Skin epidermis (tissue), 12 donors: ENCODE data around the gene CHRM3.
"Not testable (repeated sequence)": the region's sequence is repeated elsewhere in the genome, so short reads cannot be mapped to it uniquely, and the experiment has no call there.

Source experiments
- H3K27ac ChIP-seq, 21 experiments: fragments of 200-600 bp; sonication (generic) in 11 of 21; one replicate each; pipeline ENCODE4 v1.5.0; 2020; ENCODE audit warnings: mild to moderate bottlenecking in 3 of 21, inconsistent platforms in 2 of 21, moderate library complexity in 2 of 21
- H3K4me3 ChIP-seq, 7 experiments: fragments of 200-600 bp; sonication (generic) in 2 of 7; one replicate each; pipeline ENCODE4 v1.5.0; 2020; ENCODE audit warnings: inconsistent platforms in 2 of 7, mild to moderate bottlenecking in 2 of 7, moderate library complexity in 1 of 7

CHRM3 gene

GRCh38 chr1:239386453-239387303, at the start of gene CHRM3:
Gene CHRM3, plus strand, starts transcription at chr1:239386568. Its CDS starts 520,884 bp downstream, at chr1:239907452.
- H3K4me3 ChIP-seq: peak within 1 kb of the TSS in 6 of 7 experiments; percentile 6 to 36 (median 20)
- peak within 1 kb of the TSS in 2 of 21 experiments; percentile 25 to 52 for H3K27ac ChIP-seq

DNA sequence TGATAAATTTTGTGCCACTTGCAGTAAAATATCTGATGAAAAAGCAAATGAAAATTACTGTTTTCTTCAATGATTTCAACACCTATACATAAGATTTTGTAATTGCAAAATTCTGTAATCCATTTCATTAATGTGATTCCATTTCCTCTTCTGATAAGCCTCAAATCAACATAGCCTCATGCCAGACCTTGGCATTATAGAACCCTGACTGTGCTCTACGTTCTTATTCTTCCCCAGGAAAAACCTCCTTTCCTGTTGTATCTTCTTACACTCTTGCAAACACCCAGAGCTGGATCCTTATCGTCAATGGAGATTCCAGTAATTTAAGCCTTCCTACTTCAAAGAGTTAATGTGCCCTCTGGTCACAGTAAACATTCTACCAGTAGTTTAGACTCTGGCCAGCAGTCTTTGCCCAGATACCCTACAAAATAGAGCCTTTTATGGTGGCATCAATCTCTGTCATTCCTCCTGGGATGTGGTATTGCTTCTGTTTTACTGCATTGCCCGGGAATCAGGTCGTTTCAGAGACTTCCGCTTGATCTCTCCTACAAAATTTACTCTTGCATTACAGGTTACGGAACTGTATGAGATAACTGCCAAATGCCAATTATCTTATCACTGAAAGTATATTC, 48.5 kb upstream of the CHRM3 start:
- no peak overlapping the region for H3K27ac ChIP-seq
- H3K4me3 ChIP-seq: no peak overlapping the region

- Histone ChIP-seq H3K4me3 (no peak overlapping the region), H3K27ac (no peak overlapping the region)
Observed at GRCh38 chr1:239347776-239348175, 38.6 kb upstream of the CHRM3 start.

DNA sequence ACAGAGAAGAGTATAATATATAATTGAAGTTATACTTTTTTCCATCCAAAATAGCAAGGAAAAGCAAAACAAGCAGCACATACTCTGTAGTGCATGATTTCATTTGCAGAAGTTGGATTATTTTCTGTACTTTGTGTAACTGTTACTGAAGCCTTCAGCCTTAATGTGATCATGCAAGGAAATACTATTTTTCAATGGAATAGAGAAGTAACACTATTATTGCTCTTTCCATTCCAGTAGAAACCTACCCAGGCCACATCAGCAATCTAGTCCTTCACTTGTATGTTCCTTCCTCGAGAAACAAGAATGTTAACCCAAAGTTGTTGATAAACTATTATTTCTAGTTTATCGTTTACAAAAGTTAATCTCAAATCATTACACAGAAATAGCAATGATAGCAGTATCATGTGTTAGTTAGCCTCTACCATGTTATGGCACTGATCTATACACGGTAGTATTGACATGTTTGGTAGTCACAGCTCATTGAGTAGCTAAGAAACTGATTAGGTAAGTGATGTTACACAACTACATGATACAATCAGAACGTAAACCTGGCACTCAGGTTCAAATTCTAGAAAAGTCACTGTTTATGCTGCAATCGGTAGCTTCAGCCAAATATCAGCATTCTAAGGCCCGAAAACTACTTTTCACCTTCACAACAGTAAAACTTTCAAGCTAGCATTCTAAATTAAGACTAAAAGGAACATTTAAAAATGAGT, 37.6 kb upstream of the CHRM3 start:
- no peak overlapping the region for H3K27ac ChIP-seq

DNA sequence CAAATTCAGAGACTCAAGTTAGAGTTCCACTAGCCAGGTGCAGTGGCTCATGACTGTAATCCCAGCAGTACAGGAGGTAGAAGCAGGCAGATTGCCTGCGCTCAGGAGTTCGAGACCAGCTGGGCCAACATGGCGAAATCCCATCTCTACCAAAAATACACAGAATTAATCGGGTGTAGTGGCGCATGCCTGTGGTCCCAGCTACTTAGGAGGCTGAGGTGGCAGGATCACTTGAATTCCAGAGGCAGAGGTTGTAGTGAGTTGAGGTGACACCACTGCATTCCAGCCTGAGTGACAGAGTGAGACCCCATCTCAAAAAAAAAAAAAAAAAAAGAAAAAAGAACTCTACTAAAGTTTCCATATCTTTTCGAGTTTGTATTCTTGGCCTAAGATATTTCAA, 36.7 kb upstream of the CHRM3 start:
- no peak overlapping the region for H3K4me3 ChIP-seq

More for the DNA sequence above, 37.6 kb upstream of the CHRM3 start:
- no peak overlapping the region for H3K4me3 ChIP-seq

DNA sequence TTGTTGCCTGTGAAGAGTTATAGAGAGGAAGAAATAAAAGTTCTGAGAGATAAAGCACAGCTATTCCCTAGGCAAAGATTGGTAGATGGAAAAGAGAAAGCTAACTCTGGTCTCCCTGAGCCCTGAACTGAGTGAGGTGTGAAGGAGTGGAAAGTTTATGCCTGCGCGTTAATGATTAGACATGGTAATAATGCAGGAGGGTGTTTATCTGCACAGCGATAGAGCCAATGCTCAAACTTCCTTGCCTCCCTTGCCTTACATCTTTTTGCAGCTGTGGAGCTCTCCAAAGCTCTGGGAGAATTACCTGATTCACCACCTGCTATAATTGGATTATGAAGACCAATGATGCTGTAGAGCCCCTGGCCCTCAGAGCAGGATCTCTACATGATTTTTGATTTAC, 32.8 kb upstream of the CHRM3 start:
- Histone ChIP-seq H3K4me3 (no peak overlapping the region), H3K27ac (no peak overlapping the region)

More for the DNA sequence above, 36.7 kb upstream of the CHRM3 start:
- no peak overlapping the region for H3K27ac ChIP-seq

DNA sequence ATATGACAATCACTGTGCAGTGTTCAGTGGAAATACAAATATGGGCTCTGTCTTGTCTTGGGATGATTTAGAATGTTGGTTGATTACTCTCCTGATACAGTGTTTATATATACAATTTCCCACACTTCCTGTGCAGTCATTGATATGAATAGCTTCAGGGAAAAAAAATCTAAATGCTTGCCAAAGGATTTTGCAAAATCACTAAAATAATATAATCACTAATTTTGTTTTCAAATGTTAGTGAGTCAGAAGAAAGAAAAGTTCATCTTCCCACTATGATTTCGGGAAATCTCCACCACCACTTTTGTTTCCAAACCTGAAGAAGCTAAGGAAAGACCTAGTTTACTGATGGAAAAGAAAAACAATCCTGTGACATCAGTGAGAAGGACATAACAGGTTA, 32.1 kb upstream of the CHRM3 start:
- Histone ChIP-seq H3K4me3 (no peak overlapping the region), H3K27ac (no peak overlapping the region)

DNA sequence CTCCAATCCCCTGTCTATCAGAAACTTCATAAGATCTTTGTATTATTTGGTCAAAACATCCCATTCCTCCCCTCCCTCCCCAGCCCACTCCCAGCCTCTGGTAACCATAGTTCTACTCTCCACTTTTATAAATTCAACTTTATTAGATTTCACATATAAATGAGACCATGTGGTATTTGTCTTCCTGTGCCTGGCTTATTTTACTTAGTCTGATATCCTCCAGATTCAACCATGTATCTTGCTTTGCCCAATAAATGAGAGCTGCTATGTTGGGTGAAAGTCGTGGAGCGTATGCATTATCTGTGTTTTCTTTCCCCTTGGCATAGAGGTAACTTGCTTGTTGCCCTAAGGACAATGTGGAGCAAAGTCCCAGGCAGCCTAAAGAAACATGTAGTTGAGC, 28.5 kb upstream of the CHRM3 start:
- no peak overlapping the region for H3K27ac ChIP-seq
- H3K4me3 ChIP-seq: no peak overlapping the region

DNA sequence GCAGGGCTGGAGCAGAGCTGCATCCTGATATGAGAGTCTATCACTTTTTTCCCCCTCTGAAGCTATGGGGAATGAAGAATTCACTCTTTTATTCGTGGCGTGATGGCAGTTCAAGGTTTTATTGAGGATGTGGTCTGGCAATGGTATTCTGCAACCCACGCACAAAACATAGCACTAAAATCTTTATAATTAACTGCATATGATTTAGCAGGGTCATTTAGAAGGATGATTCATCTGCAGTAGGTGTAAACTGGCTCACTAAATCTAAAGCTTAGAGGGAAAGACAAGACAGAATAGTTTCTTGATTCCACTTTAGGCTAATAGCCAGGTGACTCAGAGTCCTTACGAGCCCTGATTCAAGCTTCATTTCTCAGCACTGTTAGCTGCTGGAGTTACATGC, 25.0 kb upstream of the CHRM3 start:
- no peak overlapping the region for H3K27ac ChIP-seq
- H3K4me3 ChIP-seq: no peak overlapping the region

DNA sequence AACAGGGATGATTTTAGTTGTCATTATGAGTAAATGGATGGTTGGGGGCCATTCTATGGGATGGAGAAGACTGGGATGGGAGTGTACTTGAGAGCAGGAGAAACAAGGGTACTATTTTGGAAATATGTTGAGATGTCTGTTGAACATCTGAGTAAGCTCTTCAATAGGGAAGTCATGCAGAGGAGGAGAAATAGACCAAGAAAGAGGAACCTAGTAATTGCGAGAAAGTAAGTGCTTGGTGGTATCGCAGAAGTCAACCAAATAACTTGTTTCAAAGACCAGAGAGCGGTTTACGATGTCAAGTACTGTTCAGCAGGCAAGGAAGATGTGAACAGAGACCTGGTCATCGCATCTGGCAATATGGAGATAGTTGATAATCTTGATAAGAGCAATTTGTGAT, 22.4 kb upstream of the CHRM3 start:
- Histone ChIP-seq H3K4me3 (no peak overlapping the region), H3K27ac (no peak overlapping the region)

GRCh38 chr1:239367196-239367810, 19.1 kb upstream of the CHRM3 start:
- H3K4me3 ChIP-seq: no peak overlapping the region
- no peak overlapping the region for H3K27ac ChIP-seq

GRCh38 chr1:239368436-239369109, 17.8 kb upstream of the CHRM3 start:
- Histone ChIP-seq H3K27ac (no peak overlapping the region), H3K4me3 (no peak overlapping the region)

- H3K4me3 ChIP-seq, H3K27ac ChIP-seq: not testable (repeated sequence)
Observed at GRCh38 chr1:239370869-239371268, 15.5 kb upstream of the CHRM3 start.

- Histone ChIP-seq H3K27ac (no peak overlapping the region), H3K4me3 (no peak overlapping the region)
Observed at GRCh38 chr1:239382666-239383065, 3.7 kb upstream of the CHRM3 start.

- H3K27ac ChIP-seq: no peak overlapping the region
- H3K4me3 ChIP-seq: no peak overlapping the region
Observed at GRCh38 chr1:239383714-239384113, 2.7 kb upstream of the CHRM3 start.

DNA sequence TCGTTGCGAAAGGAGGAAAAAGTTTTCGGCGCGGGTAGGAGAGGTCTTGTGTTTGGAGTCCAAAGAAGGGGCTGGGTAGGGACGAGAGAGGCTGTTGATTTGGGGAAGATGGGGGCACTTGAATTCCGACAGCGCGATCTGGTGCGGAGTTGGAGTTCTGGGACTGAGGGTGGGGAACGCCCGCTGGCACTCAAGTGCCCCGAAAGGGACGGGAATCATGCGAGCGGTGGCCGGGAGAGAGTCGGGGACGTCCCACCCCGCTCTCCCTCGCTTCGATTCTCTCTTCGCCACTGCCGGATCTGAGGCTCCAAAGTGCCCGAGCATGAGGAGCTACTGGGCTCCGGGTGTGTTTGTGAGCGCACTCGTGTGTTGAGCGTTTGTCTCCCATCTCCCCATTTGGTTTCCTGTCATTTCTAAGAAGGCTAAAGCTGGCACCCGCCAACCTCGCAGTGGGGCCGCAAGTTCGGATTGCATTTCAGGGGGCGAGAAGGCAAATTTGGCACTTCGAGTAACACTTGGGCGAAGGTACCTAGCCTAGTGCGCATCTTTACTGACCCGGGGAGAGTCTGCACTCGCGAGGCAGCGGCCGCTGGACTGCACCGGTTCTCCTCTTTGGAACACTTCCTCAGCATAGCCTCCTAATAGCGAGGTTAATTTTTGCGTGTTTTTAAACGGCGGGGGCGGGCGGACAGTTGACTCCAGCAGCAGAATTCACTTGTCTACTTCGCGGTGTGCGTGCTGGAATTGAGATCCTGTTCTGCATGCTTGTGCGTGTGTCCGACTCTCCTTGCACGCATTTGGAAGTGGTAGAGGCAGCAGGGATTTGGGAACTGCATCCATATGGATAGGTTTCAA, 1.2 kb downstream of the CHRM3 start:
- peak overlapping the region in 4 of 7 experiments; percentile 14 to 36 (median 30) for H3K4me3 ChIP-seq
- peak overlapping the region in 2 of 21 experiments; percentile 25 to 52 for H3K27ac ChIP-seq

DNA sequence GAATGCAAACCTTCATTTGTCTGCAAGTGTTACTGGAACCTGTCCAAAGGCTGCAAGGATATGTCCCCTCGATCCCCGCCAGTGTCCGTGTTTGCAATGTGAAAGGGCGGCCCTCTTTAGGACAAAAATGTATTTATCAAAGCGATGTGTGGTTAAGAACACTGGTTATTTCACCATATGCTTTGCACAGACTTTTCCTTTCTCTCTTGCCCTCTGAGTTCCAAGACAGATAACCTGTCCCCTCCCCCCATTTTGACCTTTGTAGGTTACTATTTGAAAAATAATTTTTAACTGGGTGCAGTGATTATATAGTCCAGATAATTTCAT, 1.8 kb downstream of the CHRM3 start:
- Histone ChIP-seq H3K27ac (no peak overlapping the region), H3K4me3 (no peak overlapping the region)

DNA sequence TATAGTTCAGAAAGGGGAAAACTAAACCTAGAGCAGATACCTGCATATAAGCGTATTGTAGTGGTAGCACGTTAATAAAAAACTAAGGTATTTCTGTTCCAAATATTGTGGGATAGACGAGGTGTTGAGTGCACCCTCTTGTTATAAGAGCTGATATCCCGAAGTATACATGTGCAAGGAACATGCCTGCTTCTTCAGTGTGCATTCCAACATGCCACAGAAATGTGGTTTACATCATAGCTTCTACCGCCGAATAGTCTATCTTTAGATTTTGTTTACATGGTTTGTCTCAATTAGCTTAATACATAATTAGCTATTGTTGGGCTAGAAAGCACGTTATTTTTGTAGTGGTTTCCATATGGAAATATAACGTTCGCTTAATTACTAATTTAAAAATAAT, 2.2 kb downstream of the CHRM3 start:
- Histone ChIP-seq H3K4me3 (no peak overlapping the region), H3K27ac (no peak overlapping the region)

- H3K27ac ChIP-seq: no peak overlapping the region
- no peak overlapping the region for H3K4me3 ChIP-seq
Observed at GRCh38 chr1:239389703-239390102, 3.3 kb downstream of the CHRM3 start.
